Karpas-422 (cell line): ENCODE data around the gene TREML4. TPM values are rescaled to one million over a fixed set of nuclear protein-coding genes. Genes with fewer than 3 reads are reported as not detected.

Experiments used
- DNase-seq: peaks from one replicate; pipeline ENCODE4 v3.0.0-alpha.2; 2015
- H2AFZ ChIP-seq: fragments of 200-600 bp; sonication (generic); 2 replicates; pipeline ENCODE4 v1.6.1; 2014; ENCODE audit warnings: antibody characterized with exemption, low read length, mixed read lengths
- H3K27ac ChIP-seq: fragments of 200-600 bp; sonication (generic); 2 replicates; pipeline ENCODE4 v1.5.1; 2014; ENCODE audit warnings: mild to moderate bottlenecking, low read length, moderate library complexity
- H3K27me3 ChIP-seq: fragments of 200-600 bp; sonication (generic); 2 replicates; pipeline ENCODE4 v1.6.1; 2014; ENCODE audit warnings: low read length, mixed read lengths
- H3K36me3 ChIP-seq: fragments of 200-600 bp; sonication (generic); 2 replicates; pipeline ENCODE4 v1.6.1; 2014; ENCODE audit warnings: low read length, mixed read lengths; ENCODE audit not compliant: insufficient read depth
- H3K4me1 ChIP-seq: fragments of 200-600 bp; sonication (generic); 2 replicates; pipeline ENCODE4 v1.6.1; 2014; ENCODE audit warnings: mild to moderate bottlenecking, low read length, mixed read lengths
- H3K4me2 ChIP-seq: fragments of 200-600 bp; sonication (generic); 2 replicates; pipeline ENCODE4 v1.6.1; 2014; ENCODE audit warnings: low read length, low read depth, mild to moderate bottlenecking; ENCODE audit not compliant: poor library complexity, severe bottlenecking
- H3K4me3 ChIP-seq: fragments of 200-600 bp; sonication (generic); 2 replicates; pipeline ENCODE4 v1.5.1; 2014; ENCODE audit warnings: mild to moderate bottlenecking, antibody characterized with exemption, low read length, mixed read lengths
- H3K79me2 ChIP-seq: fragments of 200-600 bp; sonication (generic); 2 replicates; pipeline ENCODE4 v1.6.1; 2014; ENCODE audit warnings: mild to moderate bottlenecking, low read length, mixed read lengths
- H3K9ac ChIP-seq: fragments of 200-600 bp; sonication (generic); 2 replicates; pipeline ENCODE4 v1.6.0; 2014; ENCODE audit warnings: low read length
- H3K9me2 ChIP-seq: fragments of 200-600 bp; sonication (generic), shearing (Covaris generic); replicated peaks from 2 replicates; pipeline ENCODE4 v1.6.0; 2014; ENCODE audit warnings: mild to moderate bottlenecking, low read length, moderate library complexity; ENCODE audit not compliant: insufficient read depth
- H3K9me3 ChIP-seq: fragments of 300-700, 200-600 bp; sonication (generic); 2 replicates; pipeline ENCODE4 v1.6.1; 2014; ENCODE audit warnings: low read length, mixed read lengths
- H4K20me1 ChIP-seq: fragments of 200-600 bp; sonication (generic); 2 replicates; pipeline ENCODE4 v1.6.1; 2014; ENCODE audit warnings: mild to moderate bottlenecking, antibody characterized with exemption, low read length, low read depth; ENCODE audit not compliant: insufficient read depth
- total RNA-seq: library from RNA; depleted of rRNA; stranded (reverse); fragments of >200 nt; shearing (Covaris generic); gene quantifications from 2 replicates; pipeline ENCODE4 v1.2.3, GENCODE V29; 2014; ENCODE audit warnings: low replicate concordance

The TREML4 gene
- total RNA-seq, 1 experiment from 2014 or later = not detected

DNA sequence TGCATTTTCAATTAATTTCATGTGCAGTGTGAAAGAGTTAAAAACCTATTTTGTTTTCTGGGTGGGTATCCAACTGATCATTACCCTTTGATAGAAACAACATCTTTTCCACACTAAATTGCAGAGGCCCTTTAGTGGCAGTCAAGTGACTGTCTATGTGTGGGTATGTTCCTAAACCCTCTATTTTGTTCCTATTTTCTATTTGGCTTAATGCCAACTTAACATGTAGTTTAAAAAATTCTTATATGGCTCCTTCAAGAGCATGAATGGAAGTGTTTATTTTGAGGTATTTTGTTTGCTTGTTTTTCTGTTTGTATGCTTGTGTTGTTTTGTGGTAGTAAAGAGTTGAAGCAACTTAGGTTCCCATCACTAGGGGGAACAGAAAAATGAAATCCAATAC, 38.4 kb downstream of the TREML4 start:
- Histone ChIP-seq H4K20me1 (no peaks in the 10 kb centered on the region), H3K4me1 (no peaks in the 10 kb centered on the region), H3K4me2 (no peak overlapping the region), H3K36me3 (no peaks in the 10 kb centered on the region), H3K27me3 (peaks cover 6% of the 10 kb centered on the region; the same call in 1 of the 2 replicates), H3K9me3 (peaks cover 19% of the 10 kb centered on the region), H2AFZ (no peak overlapping the region), H3K9me2 (no peaks in the 10 kb centered on the region), H3K79me2 (no peaks in the 10 kb centered on the region), H3K27ac (no peak overlapping the region), H3K9ac (no peak overlapping the region), H3K4me3 (no peak overlapping the region)
- no peak for DNase-seq

DNA sequence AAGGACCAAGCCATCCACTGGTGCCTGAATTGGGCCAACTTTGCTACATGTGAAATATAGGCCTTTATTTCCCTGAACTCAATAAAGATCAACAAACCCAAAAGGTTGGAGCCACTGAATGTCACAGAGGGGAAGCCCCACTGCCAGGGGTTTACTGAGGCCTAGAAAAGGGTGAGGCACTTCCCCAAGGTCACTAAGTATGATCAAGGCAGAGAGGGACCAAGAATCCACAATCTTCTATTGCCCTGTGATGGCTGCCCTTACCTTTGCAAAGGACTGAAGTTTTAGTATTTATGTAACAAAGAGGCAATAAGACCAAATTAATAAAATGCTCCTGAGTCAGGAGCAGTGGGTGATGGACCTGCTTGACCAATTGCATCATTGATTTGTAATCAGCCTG, 40.3 kb downstream of the TREML4 start:
- peaks cover 4% of the 10 kb centered on the region for H3K9me3 ChIP-seq
- no peak overlapping the region for H3K4me2 ChIP-seq
- no peaks in the 10 kb centered on the region for H3K79me2 ChIP-seq
- no peak overlapping the region for H3K27ac ChIP-seq
- H3K4me3 ChIP-seq = no peak overlapping the region
- H4K20me1 ChIP-seq = no peaks in the 10 kb centered on the region
- H3K4me1 ChIP-seq = no peaks in the 10 kb centered on the region
- no peaks in the 10 kb centered on the region for H3K9me2 ChIP-seq
- H3K27me3 ChIP-seq = peaks cover 2% of the 10 kb centered on the region; the same call in 1 of the 2 replicates
- H2AFZ ChIP-seq = no peak overlapping the region
- H3K9ac ChIP-seq = no peak overlapping the region
- no peaks in the 10 kb centered on the region for H3K36me3 ChIP-seq
- no peak for DNase-seq

DNA sequence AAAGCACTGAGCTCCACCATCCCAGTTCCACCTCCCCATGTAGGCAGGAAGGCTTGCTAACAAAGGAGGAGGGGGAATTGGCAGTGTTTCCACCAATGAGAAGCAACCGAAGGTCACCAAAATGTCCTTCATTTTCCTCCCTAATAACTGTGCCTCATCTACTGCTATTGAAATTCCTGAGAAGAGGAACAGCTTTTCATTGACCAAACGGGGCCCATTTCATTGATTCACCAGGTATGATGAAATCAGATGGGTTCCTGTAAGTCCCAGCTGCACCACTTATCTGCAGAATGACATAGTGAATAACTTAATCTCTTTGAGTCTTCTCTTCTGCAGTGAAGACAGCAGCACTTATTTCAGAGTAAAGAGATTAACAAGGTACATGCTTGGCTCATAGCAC, 41.0 kb downstream of the TREML4 start:
- no peak for DNase-seq
- no peaks in the 10 kb centered on the region for H3K79me2 ChIP-seq
- no peak overlapping the region for H3K4me2 ChIP-seq
- H4K20me1 ChIP-seq = no peaks in the 10 kb centered on the region
- no peak overlapping the region for H3K27ac ChIP-seq
- no peaks in the 10 kb centered on the region for H3K9me3 ChIP-seq
- no peak overlapping the region for H3K9ac ChIP-seq
- no peaks in the 10 kb centered on the region for H3K36me3 ChIP-seq
- H3K27me3 ChIP-seq = no peaks in the 10 kb centered on the region
- no peak overlapping the region for H3K4me3 ChIP-seq
- no peaks in the 10 kb centered on the region for H3K9me2 ChIP-seq
- no peaks in the 10 kb centered on the region for H3K4me1 ChIP-seq
- H2AFZ ChIP-seq = no peak overlapping the region

DNA sequence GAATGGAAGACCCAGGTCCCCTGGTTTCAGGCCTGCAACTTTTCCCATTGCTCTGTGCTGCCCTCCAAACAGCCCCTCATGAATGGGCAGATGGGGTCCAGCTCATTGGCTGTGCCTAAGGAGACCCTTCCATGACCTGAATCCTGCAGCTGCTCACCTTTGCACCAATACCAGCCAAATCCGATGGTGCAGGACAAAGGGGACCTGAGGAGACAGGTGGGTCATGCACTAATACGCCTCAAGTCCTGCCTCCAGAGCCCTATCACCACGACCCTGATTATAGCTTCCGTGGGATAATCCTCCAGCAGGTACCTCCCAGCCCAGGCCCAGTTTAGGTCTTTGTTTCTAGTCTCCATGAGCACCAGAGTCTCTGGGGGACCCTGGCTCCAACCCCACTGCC, 41.6 kb downstream of the TREML4 start:
- H3K4me3 ChIP-seq = no peak overlapping the region
- no peak overlapping the region for H2AFZ ChIP-seq
- H3K9me3 ChIP-seq = no peaks in the 10 kb centered on the region
- H3K79me2 ChIP-seq = no peaks in the 10 kb centered on the region
- H3K4me2 ChIP-seq = no peak overlapping the region
- no peak for DNase-seq
- no peaks in the 10 kb centered on the region for H3K36me3 ChIP-seq
- no peaks in the 10 kb centered on the region for H3K9me2 ChIP-seq
- H4K20me1 ChIP-seq = no peaks in the 10 kb centered on the region
- no peaks in the 10 kb centered on the region for H3K4me1 ChIP-seq
- no peak overlapping the region for H3K27ac ChIP-seq
- no peaks in the 10 kb centered on the region for H3K27me3 ChIP-seq
- no peak overlapping the region for H3K9ac ChIP-seq

DNA sequence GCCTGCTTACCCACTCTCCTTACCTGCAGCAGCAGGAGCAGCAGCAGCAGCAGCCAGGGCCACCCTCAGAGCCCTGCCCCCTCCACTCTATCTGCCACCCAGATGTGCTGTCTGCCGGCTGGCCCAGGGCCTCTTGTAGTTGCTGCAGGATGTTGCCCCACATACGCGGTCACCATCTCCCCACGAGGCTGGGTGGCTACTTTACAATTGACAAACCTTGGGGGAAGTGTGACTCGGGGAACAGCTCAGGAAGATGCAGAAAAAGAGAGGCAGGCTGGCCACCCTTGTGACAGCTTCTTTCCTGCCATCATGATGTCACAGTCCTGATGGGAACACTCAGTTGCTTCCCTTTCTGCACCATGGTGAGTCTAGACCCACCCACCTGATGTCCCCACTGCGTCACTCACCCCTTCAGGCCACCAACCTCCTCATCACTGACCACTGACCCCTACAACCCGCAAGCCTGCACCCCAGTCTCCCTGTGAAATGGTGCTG, 43.8 kb downstream of the TREML4 start:
- Histone ChIP-seq H3K4me2 (no peak overlapping the region), H3K27me3 (no peaks in the 10 kb centered on the region), H4K20me1 (no peaks in the 10 kb centered on the region), H3K9me2 (no peaks in the 10 kb centered on the region), H2AFZ (no peak overlapping the region), H3K36me3 (no peaks in the 10 kb centered on the region), H3K4me1 (no peaks in the 10 kb centered on the region), H3K27ac (no peak overlapping the region), H3K79me2 (no peaks in the 10 kb centered on the region), H3K9ac (no peak overlapping the region), H3K4me3 (no peak overlapping the region), H3K9me3 (no peaks in the 10 kb centered on the region)
- no peak for DNase-seq

DNA sequence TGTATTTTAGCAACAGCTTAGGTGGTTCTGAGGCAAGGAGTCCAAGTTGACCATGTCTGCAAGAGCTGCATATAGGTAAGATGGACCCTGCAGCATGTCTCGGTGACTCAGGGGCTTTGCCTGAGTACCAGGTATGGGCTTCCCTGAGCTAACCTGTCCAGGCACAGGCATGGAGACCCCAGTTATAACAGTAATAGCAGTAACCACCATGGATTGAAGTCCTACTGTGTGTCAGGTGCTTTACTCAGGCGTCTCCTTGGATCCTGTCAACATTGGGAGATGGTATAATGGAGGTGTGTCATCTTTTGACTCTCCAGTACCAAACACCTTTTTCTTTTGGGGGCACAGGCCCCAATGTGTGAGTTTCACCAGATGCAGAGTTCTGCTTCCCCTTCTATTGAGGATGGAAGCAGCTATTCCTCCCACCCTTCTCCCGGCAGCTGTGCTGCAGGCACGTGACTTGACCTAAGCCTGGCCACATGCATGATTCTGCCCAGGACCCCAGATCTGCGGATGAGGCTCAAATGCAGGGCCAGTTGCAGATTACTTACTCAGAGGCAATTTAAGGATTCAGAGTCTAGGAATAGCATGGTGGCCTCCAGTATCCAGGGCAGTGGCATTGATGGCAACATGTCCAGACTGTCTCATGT, 44.6 kb downstream of the TREML4 start:
- H3K4me3 ChIP-seq = no peak overlapping the region

DNA sequence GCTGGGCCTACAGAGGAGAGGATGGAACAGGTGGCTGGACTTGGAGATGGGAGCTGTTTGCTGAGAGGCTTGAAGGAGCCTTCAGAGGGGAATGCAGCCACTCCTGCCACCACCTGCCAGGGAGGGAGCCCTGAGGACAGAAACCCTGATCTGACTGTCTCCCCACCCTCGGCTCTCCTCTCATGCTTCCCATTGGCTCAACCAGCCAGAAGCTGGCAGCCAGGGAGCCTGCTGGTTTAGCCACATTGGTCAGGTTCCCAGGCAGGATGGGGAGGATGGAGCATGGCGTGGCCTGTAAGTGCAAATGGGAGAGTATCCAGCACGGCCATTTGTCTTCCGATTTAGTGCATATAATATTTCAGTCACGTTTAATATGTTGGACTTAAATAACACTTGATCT, 45.6 kb downstream of the TREML4 start:
- no peak overlapping the region for H3K9ac ChIP-seq
- H3K27me3 ChIP-seq = no peaks in the 10 kb centered on the region
- H3K4me1 ChIP-seq = no peaks in the 10 kb centered on the region
- H3K4me2 ChIP-seq = no peak overlapping the region
- no peak overlapping the region for H3K4me3 ChIP-seq
- no peak for DNase-seq
- no peaks in the 10 kb centered on the region for H3K36me3 ChIP-seq
- H3K9me2 ChIP-seq = no peaks in the 10 kb centered on the region
- no peak overlapping the region for H2AFZ ChIP-seq
- H4K20me1 ChIP-seq = no peaks in the 10 kb centered on the region
- no peak overlapping the region for H3K27ac ChIP-seq
- no peaks in the 10 kb centered on the region for H3K79me2 ChIP-seq
- H3K9me3 ChIP-seq = no peaks in the 10 kb centered on the region

More for the DNA sequence above, 44.6 kb downstream of the TREML4 start:
- Histone ChIP-seq H3K4me2 (no peak overlapping the region), H2AFZ (no peak overlapping the region), H3K4me1 (no peaks in the 10 kb centered on the region), H3K9me2 (no peaks in the 10 kb centered on the region), H4K20me1 (no peaks in the 10 kb centered on the region), H3K27ac (no peak overlapping the region), H3K36me3 (no peaks in the 10 kb centered on the region), H3K79me2 (no peaks in the 10 kb centered on the region), H3K9ac (no peak overlapping the region), H3K9me3 (no peaks in the 10 kb centered on the region), H3K27me3 (no peaks in the 10 kb centered on the region)
- DNase-seq = no peak

DNA sequence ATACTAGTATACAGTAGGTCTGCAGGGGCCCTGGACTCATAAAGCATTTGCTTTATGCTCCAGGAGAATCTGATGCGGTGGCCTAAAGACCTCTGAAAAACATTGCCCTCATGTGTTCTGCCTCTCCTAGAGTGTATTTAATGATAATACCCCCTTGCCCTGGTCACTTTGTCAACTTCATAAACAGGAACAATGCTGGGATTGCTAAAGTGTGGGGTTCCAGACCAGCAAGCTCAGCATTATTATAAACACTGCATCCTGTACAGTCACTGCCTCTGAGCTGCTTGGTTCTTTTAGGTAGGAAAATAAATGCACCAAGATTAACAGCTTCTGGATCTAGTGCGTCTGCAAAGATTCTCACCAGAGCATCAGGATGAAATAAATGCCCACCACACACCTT, 46.1 kb downstream of the TREML4 start:
- Histone ChIP-seq H3K79me2 (no peaks in the 10 kb centered on the region), H3K9ac (no peak overlapping the region), H3K27ac (no peak overlapping the region), H3K27me3 (no peaks in the 10 kb centered on the region), H3K36me3 (no peaks in the 10 kb centered on the region), H4K20me1 (no peaks in the 10 kb centered on the region), H2AFZ (no peak overlapping the region), H3K4me3 (no peak overlapping the region), H3K4me2 (no peak overlapping the region), H3K9me2 (no peaks in the 10 kb centered on the region), H3K4me1 (no peaks in the 10 kb centered on the region), H3K9me3 (no peaks in the 10 kb centered on the region)
- DNase-seq = no peak
